ENCODE results near the gene ZNF662. TPM values are rescaled to one million over a fixed set of nuclear protein-coding genes. Genes with fewer than 3 reads are reported as not detected.
A peak's percentile ranks its signal among the peaks of the same experiment; 100 is the strongest.

The ZNF662 gene
- total and polyA plus RNA-seq, 2 donors (not counting 1 experiment from before 2014, with no cell fraction given): 1.2 to 5.6 TPM

DNA sequence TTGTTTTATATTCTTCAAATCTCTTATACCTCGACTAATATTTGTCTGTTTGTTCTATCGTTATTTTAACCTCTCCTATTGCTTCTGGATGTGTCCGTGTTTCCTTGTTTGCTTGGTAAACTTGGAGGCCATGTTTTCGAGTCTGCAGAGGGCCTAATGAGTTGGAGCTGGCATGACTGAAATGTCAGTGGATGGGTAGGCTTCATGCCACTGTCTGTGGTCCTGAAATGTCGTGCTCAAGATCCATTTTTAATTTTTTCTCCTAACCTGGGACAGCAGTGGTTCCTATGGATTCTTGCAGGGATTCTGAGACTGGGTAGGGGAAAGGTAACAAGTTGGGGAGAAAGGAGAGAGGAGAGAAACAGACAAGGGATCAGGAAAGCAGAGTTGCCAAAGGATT, 54.3 kb downstream of the ZNF662 start:
- H3K27me3 ChIP-seq (ENCODE audit: control insufficient read depth, insufficient read depth, low read length): no peaks in the 10 kb centered on the region
- no peak overlapping the region for H3K4me2 ChIP-seq (ENCODE audit: extremely low read depth, insufficient read depth, low read length)
- no peaks in the 10 kb centered on the region for H3K9me3 ChIP-seq (ENCODE audit: control insufficient read depth, insufficient read depth, low read depth, low read length)
- H2AFZ ChIP-seq (ENCODE audit: low read length): no peak overlapping the region
- TF ChIP-seq EZH2 (IDR thresholded peaks at IDR 0.05; ENCODE audit: low read length, missing control alignments): no peak
- TF ChIP-seq, protein P1, sequence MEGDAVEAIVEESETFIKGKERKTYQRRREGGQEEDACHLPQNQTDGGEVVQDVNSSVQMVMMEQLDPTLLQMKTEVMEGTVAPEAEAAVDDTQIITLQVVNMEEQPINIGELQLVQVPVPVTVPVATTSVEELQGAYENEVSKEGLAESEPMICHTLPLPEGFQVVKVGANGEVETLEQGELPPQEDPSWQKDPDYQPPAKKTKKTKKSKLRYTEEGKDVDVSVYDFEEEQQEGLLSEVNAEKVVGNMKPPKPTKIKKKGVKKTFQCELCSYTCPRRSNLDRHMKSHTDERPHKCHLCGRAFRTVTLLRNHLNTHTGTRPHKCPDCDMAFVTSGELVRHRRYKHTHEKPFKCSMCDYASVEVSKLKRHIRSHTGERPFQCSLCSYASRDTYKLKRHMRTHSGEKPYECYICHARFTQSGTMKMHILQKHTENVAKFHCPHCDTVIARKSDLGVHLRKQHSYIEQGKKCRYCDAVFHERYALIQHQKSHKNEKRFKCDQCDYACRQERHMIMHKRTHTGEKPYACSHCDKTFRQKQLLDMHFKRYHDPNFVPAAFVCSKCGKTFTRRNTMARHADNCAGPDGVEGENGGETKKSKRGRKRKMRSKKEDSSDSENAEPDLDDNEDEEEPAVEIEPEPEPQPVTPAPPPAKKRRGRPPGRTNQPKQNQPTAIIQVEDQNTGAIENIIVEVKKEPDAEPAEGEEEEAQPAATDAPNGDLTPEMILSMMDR (conservative IDR thresholded peaks at IDR 0.05 in 1 of 2, IDR thresholded peaks at IDR 0.05 in 1 of 2; ENCODE audit: low read depth in 1 of 2, low read length in 2 of 2): no peak
- no peak overlapping the region for H3K27ac ChIP-seq (ENCODE audit: insufficient read depth, low read length)
- H3K4me3 ChIP-seq (replicated peaks in 1 of 4; ENCODE audit: control extremely low read depth in 1 of 4, insufficient read depth in 1 of 4, low read depth in 3 of 4, low read length in 4 of 4): no peak overlapping the region
- no peaks in the 10 kb centered on the region for H3K4me1 ChIP-seq (ENCODE audit: control insufficient read depth, extremely low read depth, insufficient read depth, low read length)
- H4K20me1 ChIP-seq (ENCODE audit: control insufficient read depth, extremely low read depth, insufficient read depth, low read length): no peaks in the 10 kb centered on the region
- H3K36me3 ChIP-seq (ENCODE audit: control insufficient read depth, insufficient read depth, low read length): no peaks in the 10 kb centered on the region
- DNase-seq (ENCODE audit: low read depth in 2 of 2): no peak
- no peak overlapping the region for H3K9ac ChIP-seq (ENCODE audit: insufficient read depth, low read length)
- no peaks in the 10 kb centered on the region for H3K79me2 ChIP-seq (ENCODE audit: control insufficient read depth, insufficient read depth, low read length)

DNA sequence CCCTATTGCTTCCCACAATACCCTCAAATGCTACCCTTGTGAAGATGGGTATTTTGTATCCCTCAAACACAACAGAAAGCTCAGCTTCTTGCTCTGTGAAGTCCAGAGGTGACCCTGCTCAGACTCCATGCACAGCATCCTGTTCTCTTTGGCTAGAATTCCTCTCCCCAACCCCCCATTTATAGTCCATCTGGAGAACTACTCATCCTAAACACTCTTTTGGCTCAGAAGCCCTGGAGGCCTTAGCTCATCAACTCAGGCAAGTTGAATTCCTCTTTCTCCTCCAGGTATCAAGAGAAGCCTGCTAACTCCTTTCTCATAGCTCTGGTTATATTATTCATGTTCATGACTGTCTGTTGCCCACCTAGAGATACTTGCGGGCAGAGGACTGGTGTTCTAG, 54.8 kb downstream of the ZNF662 start:
- Histone ChIP-seq H4K20me1 (ENCODE audit: control insufficient read depth, extremely low read depth, insufficient read depth, low read length) (no peaks in the 10 kb centered on the region), H3K79me2 (ENCODE audit: control insufficient read depth, insufficient read depth, low read length) (no peaks in the 10 kb centered on the region), H3K9ac (ENCODE audit: insufficient read depth, low read length) (no peak overlapping the region), H3K27ac (ENCODE audit: insufficient read depth, low read length) (no peak overlapping the region), H3K27me3 (ENCODE audit: control insufficient read depth, insufficient read depth, low read length) (no peaks in the 10 kb centered on the region), H2AFZ (ENCODE audit: low read length) (no peak overlapping the region), H3K4me2 (ENCODE audit: extremely low read depth, insufficient read depth, low read length) (no peak overlapping the region), H3K4me3 (replicated peaks in 1 of 4; ENCODE audit: control extremely low read depth in 1 of 4, insufficient read depth in 1 of 4, low read depth in 3 of 4, low read length in 4 of 4) (no peak overlapping the region), H3K9me3 (ENCODE audit: control insufficient read depth, insufficient read depth, low read depth, low read length) (no peaks in the 10 kb centered on the region), H3K4me1 (ENCODE audit: control insufficient read depth, extremely low read depth, insufficient read depth, low read length) (no peaks in the 10 kb centered on the region), H3K36me3 (ENCODE audit: control insufficient read depth, insufficient read depth, low read length) (no peaks in the 10 kb centered on the region)
- TF ChIP-seq EZH2 (IDR thresholded peaks at IDR 0.05; ENCODE audit: low read length, missing control alignments): no peak
- TF ChIP-seq, protein P1 (conservative IDR thresholded peaks at IDR 0.05 in 1 of 2, IDR thresholded peaks at IDR 0.05 in 1 of 2; ENCODE audit: low read depth in 1 of 2, low read length in 2 of 2): no peak
- no peak for DNase-seq (ENCODE audit: low read depth in 2 of 2)

DNA sequence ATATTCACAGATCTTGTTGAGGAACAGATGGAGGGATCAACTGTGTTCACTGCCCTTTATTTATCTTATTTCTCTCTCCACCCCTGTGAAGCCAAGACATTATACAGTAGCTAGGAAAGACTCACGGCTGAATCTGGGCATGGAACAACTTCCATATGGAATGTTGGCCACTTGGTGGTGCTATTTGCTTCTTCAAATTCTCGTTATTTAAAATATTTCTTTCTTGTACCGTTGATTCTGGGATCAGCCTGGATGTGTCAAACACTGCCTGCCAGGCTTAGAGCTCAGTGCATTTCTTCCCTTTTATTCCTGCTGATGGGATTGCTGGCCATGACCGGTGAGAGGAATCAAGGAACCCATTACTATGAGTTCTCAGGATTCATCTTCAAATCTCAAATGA, 55.7 kb downstream of the ZNF662 start:
- Histone ChIP-seq H3K79me2 (ENCODE audit: control insufficient read depth, insufficient read depth, low read length) (no peaks in the 10 kb centered on the region), H3K4me2 (ENCODE audit: extremely low read depth, insufficient read depth, low read length) (no peak overlapping the region), H3K4me3 (replicated peaks in 1 of 4; ENCODE audit: control extremely low read depth in 1 of 4, insufficient read depth in 1 of 4, low read depth in 3 of 4, low read length in 4 of 4) (no peak overlapping the region), H3K36me3 (ENCODE audit: control insufficient read depth, insufficient read depth, low read length) (no peaks in the 10 kb centered on the region), H3K27ac (ENCODE audit: insufficient read depth, low read length) (no peak overlapping the region), H3K9ac (ENCODE audit: insufficient read depth, low read length) (no peak overlapping the region), H3K4me1 (ENCODE audit: control insufficient read depth, extremely low read depth, insufficient read depth, low read length) (no peaks in the 10 kb centered on the region), H3K27me3 (ENCODE audit: control insufficient read depth, insufficient read depth, low read length) (no peaks in the 10 kb centered on the region), H2AFZ (ENCODE audit: low read length) (no peak overlapping the region), H3K9me3 (ENCODE audit: control insufficient read depth, insufficient read depth, low read depth, low read length) (no peaks in the 10 kb centered on the region), H4K20me1 (ENCODE audit: control insufficient read depth, extremely low read depth, insufficient read depth, low read length) (no peaks in the 10 kb centered on the region)
- peak; percentile 34 to 80 for DNase-seq (ENCODE audit: low read depth in 2 of 2)
- TF ChIP-seq, protein P1 (conservative IDR thresholded peaks at IDR 0.05 in 1 of 2, IDR thresholded peaks at IDR 0.05 in 1 of 2; ENCODE audit: low read depth in 1 of 2, low read length in 2 of 2): peak; percentile 63 to 65
- no peak for TF ChIP-seq EZH2 (IDR thresholded peaks at IDR 0.05; ENCODE audit: low read length, missing control alignments)

All from fibroblast of lung (primary cell).